DOHH2 (cell line): ENCODE data around the gene ZNF518B.

ENCODE experiments used
- H3F3A ChIP-seq: fragments of 200-600 bp; sonication (generic), shearing (Covaris generic); 2 replicates; pipeline ENCODE4 v1.6.0; 2016; ENCODE audit warnings: antibody characterized with exemption, mild to moderate bottlenecking; ENCODE audit not compliant: control insufficient read depth, insufficient read depth
- H3K27ac ChIP-seq: fragments of 200-600 bp; sonication (generic); 2 replicates; pipeline ENCODE4 v1.5.1; 2014; ENCODE audit warnings: low read depth, mild to moderate bottlenecking, low read length, moderate library complexity
- H3K27me3 ChIP-seq: fragments of 200-600 bp; sonication (generic); 2 replicates; pipeline ENCODE4 v1.6.1; 2014; ENCODE audit warnings: mild to moderate bottlenecking, low read length, mixed read lengths; ENCODE audit not compliant: control insufficient read depth
- H3K36me3 ChIP-seq: fragments of 200-600 bp; sonication (generic); 2 replicates; pipeline ENCODE4 v1.6.1; 2014; ENCODE audit warnings: mild to moderate bottlenecking, low read length, moderate library complexity, mixed read lengths; ENCODE audit not compliant: control insufficient read depth
- H3K4me1 ChIP-seq: fragments of 200-600 bp; sonication (generic); 2 replicates; pipeline ENCODE4 v1.6.1; 2014; ENCODE audit warnings: mild to moderate bottlenecking, low read length, mixed read lengths; ENCODE audit not compliant: control insufficient read depth
- H3K4me2 ChIP-seq: fragments of 200-600 bp; sonication (generic); 2 replicates; pipeline ENCODE4 v1.6.0; 2014; ENCODE audit warnings: mild to moderate bottlenecking, low read length, moderate library complexity
- H3K4me3 ChIP-seq: fragments of 200-600 bp; sonication (generic); 2 replicates; pipeline ENCODE4 v1.5.1; 2014; ENCODE audit warnings: mild to moderate bottlenecking, low read length, mixed read lengths
- H3K79me2 ChIP-seq: fragments of 200-600 bp; sonication (generic); 2 replicates; pipeline ENCODE4 v1.6.1; 2014; ENCODE audit warnings: mild to moderate bottlenecking, low read length, mixed read lengths; ENCODE audit not compliant: control insufficient read depth
- H3K9me2 ChIP-seq: fragments of 200-600 bp; sonication (generic); replicated peaks from 2 replicates; pipeline ENCODE4 v1.6.1; 2014; ENCODE audit warnings: mild to moderate bottlenecking, low read length, mixed read lengths; ENCODE audit not compliant: control insufficient read depth
- H3K9me3 ChIP-seq: fragments of 200-600 bp; sonication (generic); 2 replicates; pipeline ENCODE4 v1.6.1; 2014; ENCODE audit warnings: antibody characterized with exemption, low read length, mixed read lengths; ENCODE audit not compliant: control insufficient read depth, insufficient read depth
- H4K20me1 ChIP-seq: fragments of 200-600 bp; sonication (generic); 2 replicates; pipeline ENCODE4 v1.6.0; 2014; ENCODE audit warnings: low read depth, mild to moderate bottlenecking, antibody characterized with exemption, low read length, moderate library complexity; ENCODE audit not compliant: control insufficient read depth, insufficient read depth
- EZH2phosphoT487 ChIP-seq: fragments of 200-600 bp; sonication (generic); IDR thresholded peaks from 2 replicates; pipeline ENCODE4 v1.6.1; 2017; ENCODE audit warnings: borderline replicate concordance, mild to moderate bottlenecking, antibody characterized with exemption, low read length, moderate library complexity, mixed read lengths
- TF ChIP-seq, protein P1 (sequence below): fragments of 200-600 bp; sonication (generic); IDR thresholded peaks from one replicate; pipeline ENCODE4 v1.5.1; 2014; ENCODE audit warnings: antibody characterized with exemption, mild to moderate bottlenecking, low read depth, low read length; ENCODE audit not compliant: poor library complexity, severe bottlenecking

Gene ZNF518B

DNA sequence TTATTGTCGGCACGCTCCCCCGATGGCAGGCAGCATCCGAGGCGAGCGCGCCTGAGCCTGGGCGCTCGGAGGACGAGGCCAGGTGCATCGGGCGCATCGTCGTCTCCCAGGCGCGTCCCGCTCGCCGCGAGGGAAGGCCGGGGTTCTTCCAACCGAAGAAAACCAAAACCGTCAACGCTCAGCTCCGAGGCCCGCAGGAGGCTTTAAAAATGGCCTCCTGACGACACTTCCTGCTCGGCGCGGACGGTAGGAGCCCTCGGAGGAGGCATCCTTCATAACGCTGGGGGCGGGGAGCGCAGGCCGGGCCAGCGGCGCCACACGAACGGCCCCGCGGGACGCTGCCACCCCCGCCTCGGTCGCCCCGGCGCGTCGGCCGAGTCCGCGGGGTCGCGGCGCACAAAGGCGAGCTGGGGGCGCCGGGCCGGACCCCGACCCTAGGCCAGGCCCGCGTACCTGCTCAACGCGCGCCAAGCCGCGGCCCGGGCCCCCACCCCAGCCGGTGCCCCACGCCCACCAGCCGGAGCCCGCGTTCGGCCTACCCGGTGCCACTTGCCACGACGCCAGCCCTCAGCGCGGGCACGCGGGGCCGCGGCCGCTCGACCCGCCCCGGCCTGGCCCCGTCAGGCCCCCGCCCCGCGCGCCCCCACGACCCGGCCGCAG, 501 bp downstream of the ZNF518B start:
- Histone ChIP-seq H3K27ac (no peak overlapping the region), H3K4me1 (peaks cover 21% of the 10 kb centered on the region), H4K20me1 (no peaks in the 10 kb centered on the region), H3K9me2 (no peaks in the 10 kb centered on the region), H3K36me3 (peaks cover 25% of the 10 kb centered on the region), H3K9me3 (peaks cover 3% of the 10 kb centered on the region; the same call in 1 of the 2 replicates), H3K4me3 (peak overlapping the region; percentile 76), H3K4me2 (peak overlapping the region; percentile 75), H3K79me2 (peaks cover 22% of the 10 kb centered on the region), H3K27me3 (no peaks in the 10 kb centered on the region), H3F3A (0 out of 2 replicates have a peak, but pooled peaks cover 2% of the 10 kb centered on the region)
- TF ChIP-seq EZH2phosphoT487 = no peak
- TF ChIP-seq, protein P1, sequence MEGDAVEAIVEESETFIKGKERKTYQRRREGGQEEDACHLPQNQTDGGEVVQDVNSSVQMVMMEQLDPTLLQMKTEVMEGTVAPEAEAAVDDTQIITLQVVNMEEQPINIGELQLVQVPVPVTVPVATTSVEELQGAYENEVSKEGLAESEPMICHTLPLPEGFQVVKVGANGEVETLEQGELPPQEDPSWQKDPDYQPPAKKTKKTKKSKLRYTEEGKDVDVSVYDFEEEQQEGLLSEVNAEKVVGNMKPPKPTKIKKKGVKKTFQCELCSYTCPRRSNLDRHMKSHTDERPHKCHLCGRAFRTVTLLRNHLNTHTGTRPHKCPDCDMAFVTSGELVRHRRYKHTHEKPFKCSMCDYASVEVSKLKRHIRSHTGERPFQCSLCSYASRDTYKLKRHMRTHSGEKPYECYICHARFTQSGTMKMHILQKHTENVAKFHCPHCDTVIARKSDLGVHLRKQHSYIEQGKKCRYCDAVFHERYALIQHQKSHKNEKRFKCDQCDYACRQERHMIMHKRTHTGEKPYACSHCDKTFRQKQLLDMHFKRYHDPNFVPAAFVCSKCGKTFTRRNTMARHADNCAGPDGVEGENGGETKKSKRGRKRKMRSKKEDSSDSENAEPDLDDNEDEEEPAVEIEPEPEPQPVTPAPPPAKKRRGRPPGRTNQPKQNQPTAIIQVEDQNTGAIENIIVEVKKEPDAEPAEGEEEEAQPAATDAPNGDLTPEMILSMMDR = no peak

DNA sequence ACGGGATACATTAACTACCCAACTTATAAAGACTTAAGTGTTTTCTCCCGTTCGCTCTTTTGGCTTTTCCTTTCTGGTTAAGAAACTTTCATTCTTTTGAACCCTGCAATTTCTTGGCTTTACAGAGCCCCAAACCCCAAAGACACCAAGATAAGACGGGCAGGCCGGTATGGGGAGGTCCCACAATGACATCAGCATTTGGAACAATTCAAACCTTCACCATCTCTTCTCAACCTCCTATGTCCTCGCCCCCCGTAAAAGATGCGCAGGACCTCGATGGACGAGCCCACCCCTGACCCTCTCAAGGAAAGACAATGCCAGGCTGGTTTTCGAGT, 999 bp downstream of the ZNF518B start:
- Histone ChIP-seq H3K4me1 (peaks cover 21% of the 10 kb centered on the region), H3K4me2 (peak overlapping the region; percentile 75), H3K36me3 (peaks cover 25% of the 10 kb centered on the region), H3K4me3 (peak overlapping the region; percentile 76), H3K27me3 (no peaks in the 10 kb centered on the region), H3F3A (0 out of 2 replicates have a peak, but pooled peaks cover 2% of the 10 kb centered on the region), H3K27ac (no peak overlapping the region), H3K9me3 (no peaks in the 10 kb centered on the region), H3K9me2 (no peaks in the 10 kb centered on the region), H3K79me2 (peaks cover 22% of the 10 kb centered on the region), H4K20me1 (no peaks in the 10 kb centered on the region)
- TF ChIP-seq, protein P1 = no peak
- TF ChIP-seq EZH2phosphoT487 = no peak

DNA sequence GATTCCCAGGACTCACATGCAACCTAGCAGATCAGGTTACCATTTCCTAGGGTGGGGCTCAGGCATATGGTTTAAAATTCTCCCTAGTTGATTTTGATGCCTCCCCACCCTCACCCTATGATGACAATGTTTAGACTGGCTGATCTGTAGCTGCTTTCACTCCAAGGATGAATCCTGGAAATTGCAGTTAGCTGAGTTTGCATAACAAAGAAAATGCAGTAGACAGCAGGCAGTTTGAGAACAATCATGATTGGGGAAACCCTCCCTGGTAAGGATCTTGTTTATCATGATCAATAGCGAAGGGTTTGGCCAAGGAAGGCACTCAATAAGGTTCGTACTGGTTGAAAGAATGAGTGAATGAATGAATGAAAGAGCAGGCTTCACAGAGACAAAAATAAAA, 2.1 kb downstream of the ZNF518B start:
- H3K79me2 ChIP-seq = peaks cover 22% of the 10 kb centered on the region
- H3K27me3 ChIP-seq = no peaks in the 10 kb centered on the region
- no peak for TF ChIP-seq EZH2phosphoT487
- TF ChIP-seq, protein P1 = no peak
- no peaks in the 10 kb centered on the region for H3K9me3 ChIP-seq
- H3K36me3 ChIP-seq = peaks cover 31% of the 10 kb centered on the region
- 0 out of 2 replicates have a peak, but pooled peaks cover 2% of the 10 kb centered on the region for H3F3A ChIP-seq
- no peak overlapping the region for H3K4me3 ChIP-seq
- peaks cover 15% of the 10 kb centered on the region for H3K4me1 ChIP-seq
- no peak overlapping the region for H3K4me2 ChIP-seq
- no peaks in the 10 kb centered on the region for H4K20me1 ChIP-seq
- no peak overlapping the region for H3K27ac ChIP-seq
- no peaks in the 10 kb centered on the region for H3K9me2 ChIP-seq
